ENCODE measurements around the gene RNF32.

DNA sequence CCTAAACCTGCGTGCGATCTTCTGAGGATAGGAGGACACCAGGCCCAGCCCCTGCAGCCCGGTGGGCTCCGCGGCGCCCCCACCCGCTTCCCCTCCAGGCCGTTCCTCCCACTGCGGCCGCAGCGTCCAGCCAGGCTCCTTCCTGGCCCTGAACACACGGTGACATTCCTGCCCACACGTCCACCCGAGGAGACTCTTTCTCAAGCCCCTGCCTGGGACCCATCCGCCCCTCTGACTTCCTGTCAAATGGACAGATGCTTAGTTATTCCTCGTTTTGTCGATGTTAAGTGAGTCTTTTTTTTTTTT is 32.4 kb upstream of the RNF32 start:
- no peak for TF ChIP-seq CTCF (conservative IDR thresholded peaks at IDR 0.05; ENCODE audit: low read depth, low read length)
- TF ChIP-seq EZH2 (IDR thresholded peaks at IDR 0.05; ENCODE audit: borderline replicate concordance, low read depth, low read length, poor library complexity, severe bottlenecking): no peak

Measured in A673 (cell line).